PC-3 (cell line): ENCODE measurements around the gene AGAP1.

Experiments
- CTCF ChIP-seq: fragments of 300-600 bp; sonication (generic); conservative IDR thresholded peaks from 2 replicates; pipeline ENCODE4 v1.5.1; 2017; ENCODE audit warnings: antibody characterized with exemption, low read depth, mild to moderate bottlenecking, low read length
- EZH2 ChIP-seq: fragments of 300-600 bp; sonication (generic); IDR thresholded peaks from one replicate; pipeline ENCODE4 v1.6.1; 2017; ENCODE audit warnings: antibody characterized with exemption, mild to moderate bottlenecking, low read length; ENCODE audit not compliant: unreplicated experiment
- EZH2phosphoT487 ChIP-seq: fragments of 300-600 bp; sonication (generic); IDR thresholded peaks from 2 replicates; pipeline ENCODE4 v1.6.1; 2018; ENCODE audit warnings: mild to moderate bottlenecking, antibody characterized with exemption, low read length, borderline replicate concordance

- no peak for TF ChIP-seq EZH2phosphoT487
- TF ChIP-seq CTCF: no peak
- no peak for TF ChIP-seq EZH2
These were observed 45.9 kb downstream of the AGAP1 start for GRCh38 chr2:235539773-235540172.
